GM19328 (cell line): ENCODE results near the gene MRPS16.

Experiments used
- ATAC-seq: cut with Tn5 transposase; IDR thresholded peaks from one replicate; pipeline ENCODE4 v1.9.1; 2021; ENCODE audit warnings: mild to moderate bottlenecking, moderate library complexity; ENCODE audit not compliant: unreplicated experiment

Gene MRPS16

DNA sequence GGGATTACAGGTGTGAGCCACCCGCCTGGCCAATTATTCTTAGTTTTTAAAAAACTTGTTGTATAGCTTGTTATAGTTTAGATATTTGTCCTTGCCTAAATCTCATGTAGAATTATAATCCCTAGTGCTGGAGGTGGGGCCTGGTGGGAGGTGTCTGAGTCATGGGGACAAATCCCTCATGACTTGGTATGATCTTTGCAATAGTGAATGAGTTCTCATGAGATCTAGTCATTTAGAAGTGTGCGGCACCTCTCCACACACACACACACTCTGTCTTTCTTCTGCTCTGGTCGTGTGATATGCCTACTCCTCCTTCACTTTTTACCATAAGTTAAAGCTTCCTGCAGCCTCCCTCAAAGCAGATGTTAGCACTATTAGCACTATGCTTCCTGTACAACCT, 47.4 kb downstream of the MRPS16 start:
- no peak for ATAC-seq
